Activated T-helper 1 cell treated with Interleukin-2 at 50 U/mL for 16 hours (primary cell): ENCODE results near the gene ICA1.

Source experiments
- DNase-seq: peaks from one replicate; pipeline ENCODE4 v3.0.0-alpha.2; 2020; ENCODE audit warnings: low read depth

The ICA1 gene

GRCh38 chr7:8226501-8226900 lies 35.5 kb downstream of the ICA1 start:
- DNase-seq = no peak

- DNase-seq = no peak
These were observed 40.4 kb downstream of the ICA1 start for GRCh38 chr7:8221567-8221966.

- DNase-seq = no peak
These were observed 40.9 kb downstream of the ICA1 start for GRCh38 chr7:8221101-8221495.

- DNase-seq = no peak
These were observed 41.4 kb downstream of the ICA1 start for GRCh38 chr7:8220376-8221100.

- DNase-seq = no peak
These were observed 44.5 kb downstream of the ICA1 start for GRCh38 chr7:8217200-8218068.

GRCh38 chr7:8216334-8216690 lies 45.7 kb downstream of the ICA1 start:
- DNase-seq = no peak

GRCh38 chr7:8215648-8216333 lies 46.2 kb downstream of the ICA1 start:
- no peak for DNase-seq

- DNase-seq = no peak
These were observed 47.6 kb downstream of the ICA1 start for GRCh38 chr7:8214244-8214824.

- no peak for DNase-seq
These were observed 48.6 kb downstream of the ICA1 start for GRCh38 chr7:8213381-8213780.

GRCh38 chr7:8212638-8213037 lies 49.3 kb downstream of the ICA1 start:
- no peak for DNase-seq

- no peak for DNase-seq
These were observed 50.3 kb downstream of the ICA1 start for GRCh38 chr7:8211725-8212096.

- DNase-seq = no peak
These were observed 50.9 kb downstream of the ICA1 start for GRCh38 chr7:8210845-8211724.

- DNase-seq = no peak
These were observed 52.6 kb downstream of the ICA1 start for GRCh38 chr7:8209353-8209752.

GRCh38 chr7:8208816-8209215 lies 53.2 kb downstream of the ICA1 start:
- DNase-seq = no peak

GRCh38 chr7:8206956-8207355 lies 55.0 kb downstream of the ICA1 start:
- no peak for DNase-seq

- DNase-seq = no peak
These were observed 56.4 kb downstream of the ICA1 start for GRCh38 chr7:8205537-8205936.

- DNase-seq = no peak
These were observed 57.0 kb downstream of the ICA1 start for GRCh38 chr7:8205031-8205387.

GRCh38 chr7:8204339-8205030 lies 57.5 kb downstream of the ICA1 start:
- no peak for DNase-seq

GRCh38 chr7:8201846-8202441 lies 60.0 kb downstream of the ICA1 start:
- no peak for DNase-seq

GRCh38 chr7:8200717-8201116 lies 61.2 kb downstream of the ICA1 start:
- DNase-seq = no peak

- no peak for DNase-seq
These were observed 61.7 kb downstream of the ICA1 start for GRCh38 chr7:8200316-8200715.
